ENCODE results near the gene FAM217B.

- no peak for TF ChIP-seq CTCF (IDR thresholded peaks at IDR 0.05 in 8 of 11, conservative IDR thresholded peaks at IDR 0.05 in 3 of 11)
- no peak for TF ChIP-seq POLR2A (IDR thresholded peaks at IDR 0.05)
- no peak for TF ChIP-seq POLR2AphosphoS5 (IDR thresholded peaks at IDR 0.05)
These were observed 5.0 kb downstream of the FAM217B start for GRCh38 chr20:59945175-59945574.
